Ammon's horn (tissue), 1 donor: ENCODE measurements around the gene DCLK1.

ENCODE experiments used
- DNase-seq: peaks from one replicate; pipeline ENCODE4 v3.0.0-alpha.2; 2016; ENCODE audit warnings: low spot score

DCLK1 gene

GRCh38 chr13:35859981-35860380 is 271.2 kb downstream of the DCLK1 start:
- no peak for DNase-seq

- DNase-seq = no peak
Measured at GRCh38 chr13:35858665-35859064, 272.5 kb downstream of the DCLK1 start.

- DNase-seq = no peak
Measured at GRCh38 chr13:35857769-35858168, 273.4 kb downstream of the DCLK1 start.

- no peak for DNase-seq
Measured at GRCh38 chr13:35856721-35857364, 274.3 kb downstream of the DCLK1 start.

- DNase-seq = no peak
Measured at GRCh38 chr13:35856084-35856483, 275.1 kb downstream of the DCLK1 start.

- DNase-seq = peak; percentile 50
Measured at GRCh38 chr13:35855531-35856019, 275.6 kb downstream of the DCLK1 start.

GRCh38 chr13:35854286-35854685 is 276.9 kb downstream of the DCLK1 start:
- DNase-seq = no peak

GRCh38 chr13:35851881-35852280 is 279.3 kb downstream of the DCLK1 start:
- DNase-seq = no peak

- DNase-seq = peak; percentile 73
Measured at GRCh38 chr13:35851356-35851755, 279.8 kb downstream of the DCLK1 start.

- no peak for DNase-seq
Measured at GRCh38 chr13:35850569-35850968, 280.6 kb downstream of the DCLK1 start.

- DNase-seq = no peak
Measured at GRCh38 chr13:35849256-35849644, 281.9 kb downstream of the DCLK1 start.

- DNase-seq = no peak
Measured at GRCh38 chr13:35848336-35849255, 282.6 kb downstream of the DCLK1 start.

GRCh38 chr13:35843272-35843671 is 287.9 kb downstream of the DCLK1 start:
- no peak for DNase-seq

- DNase-seq = peak; percentile 87
Measured at GRCh38 chr13:35841060-35841521, 290.1 kb downstream of the DCLK1 start.

- peak; percentile 68 for DNase-seq
Measured at GRCh38 chr13:35839806-35840205, 291.4 kb downstream of the DCLK1 start.

- DNase-seq = no peak
Measured at GRCh38 chr13:35838356-35838755, 292.8 kb downstream of the DCLK1 start.

GRCh38 chr13:35836446-35836845 is 294.7 kb downstream of the DCLK1 start:
- DNase-seq = no peak

- DNase-seq = no peak
Measured at GRCh38 chr13:35835989-35836388, 295.2 kb downstream of the DCLK1 start.

GRCh38 chr13:35833608-35834275 is 297.4 kb downstream of the DCLK1 start:
- no peak for DNase-seq

- DNase-seq = no peak
Measured at GRCh38 chr13:35833031-35833430, 298.2 kb downstream of the DCLK1 start.

- DNase-seq = no peak
Measured at GRCh38 chr13:35832551-35832950, 298.6 kb downstream of the DCLK1 start.

GRCh38 chr13:35830850-35831450 is 300.2 kb downstream of the DCLK1 start:
- DNase-seq = no peak
